GM19023 (cell line): ENCODE data around the gene MFSD6.

ENCODE experiments used
- ATAC-seq: cut with Tn5 transposase; IDR thresholded peaks from one replicate; pipeline ENCODE4 v1.9.1; 2021; ENCODE audit warnings: mild to moderate bottlenecking, moderate library complexity; ENCODE audit not compliant: unreplicated experiment

Gene MFSD6

GRCh38 chr2:190527214-190527613, 119.1 kb downstream of the MFSD6 start:
- ATAC-seq = no peak

DNA sequence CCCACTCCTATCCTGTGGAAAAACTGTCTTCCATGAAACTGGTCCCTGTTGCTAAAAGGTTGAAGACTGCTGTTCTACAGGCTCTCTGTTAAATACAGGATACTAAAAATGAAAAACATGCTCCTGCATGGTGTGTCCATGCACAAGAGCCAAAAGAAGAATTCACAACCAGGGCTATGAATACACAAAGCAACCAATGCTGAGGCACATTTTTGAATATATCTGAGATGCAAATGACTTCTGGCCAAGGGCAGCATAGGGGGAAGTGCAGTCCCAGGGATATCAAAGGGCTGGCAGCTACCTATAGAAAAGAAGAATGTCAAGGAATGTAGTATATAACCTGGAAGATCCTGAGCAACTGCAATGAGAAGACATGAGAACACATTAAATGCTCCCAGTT, 119.8 kb downstream of the MFSD6 start:
- no peak for ATAC-seq

- no peak for ATAC-seq
These were observed 120.4 kb downstream of the MFSD6 start for GRCh38 chr2:190528521-190529001.

GRCh38 chr2:190529486-190530247, 121.5 kb downstream of the MFSD6 start:
- no peak for ATAC-seq

DNA sequence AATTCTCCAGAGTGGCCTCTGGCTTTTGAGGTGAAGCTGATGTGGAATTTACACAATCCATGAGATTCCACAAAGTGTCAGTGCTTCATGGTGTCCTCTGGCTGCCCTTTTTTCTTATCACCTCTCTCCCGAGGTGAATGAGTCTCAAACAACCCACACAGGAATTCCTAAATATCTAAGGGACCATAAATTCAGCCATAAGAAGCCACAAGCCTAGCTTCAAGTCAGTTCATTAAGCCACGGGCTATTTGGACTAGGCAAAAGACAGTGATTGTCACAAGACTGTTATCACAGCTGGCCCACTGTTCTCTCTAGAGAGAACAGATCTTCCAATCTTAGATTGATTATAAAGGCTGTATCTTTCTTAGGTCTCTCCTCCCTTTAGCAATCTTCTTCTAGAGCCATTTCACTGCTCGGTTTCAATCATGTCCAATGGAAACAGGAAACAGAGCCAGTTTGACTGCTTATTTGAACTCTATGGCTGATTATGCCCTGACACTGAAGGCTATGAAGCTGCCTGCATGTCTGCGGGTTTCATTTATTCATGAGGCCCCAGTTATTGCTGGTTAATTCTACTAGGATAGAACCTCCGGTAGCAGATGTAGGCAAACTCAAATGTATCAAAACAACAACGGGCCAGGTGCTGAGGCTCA, 122.2 kb downstream of the MFSD6 start:
- ATAC-seq = no peak

- ATAC-seq = no peak
These were observed 124.4 kb downstream of the MFSD6 start for GRCh38 chr2:190532581-190532980.

GRCh38 chr2:190533175-190533967, 125.2 kb downstream of the MFSD6 start:
- no peak for ATAC-seq

GRCh38 chr2:190533968-190534309, 125.8 kb downstream of the MFSD6 start:
- peak; percentile 20 for ATAC-seq

DNA sequence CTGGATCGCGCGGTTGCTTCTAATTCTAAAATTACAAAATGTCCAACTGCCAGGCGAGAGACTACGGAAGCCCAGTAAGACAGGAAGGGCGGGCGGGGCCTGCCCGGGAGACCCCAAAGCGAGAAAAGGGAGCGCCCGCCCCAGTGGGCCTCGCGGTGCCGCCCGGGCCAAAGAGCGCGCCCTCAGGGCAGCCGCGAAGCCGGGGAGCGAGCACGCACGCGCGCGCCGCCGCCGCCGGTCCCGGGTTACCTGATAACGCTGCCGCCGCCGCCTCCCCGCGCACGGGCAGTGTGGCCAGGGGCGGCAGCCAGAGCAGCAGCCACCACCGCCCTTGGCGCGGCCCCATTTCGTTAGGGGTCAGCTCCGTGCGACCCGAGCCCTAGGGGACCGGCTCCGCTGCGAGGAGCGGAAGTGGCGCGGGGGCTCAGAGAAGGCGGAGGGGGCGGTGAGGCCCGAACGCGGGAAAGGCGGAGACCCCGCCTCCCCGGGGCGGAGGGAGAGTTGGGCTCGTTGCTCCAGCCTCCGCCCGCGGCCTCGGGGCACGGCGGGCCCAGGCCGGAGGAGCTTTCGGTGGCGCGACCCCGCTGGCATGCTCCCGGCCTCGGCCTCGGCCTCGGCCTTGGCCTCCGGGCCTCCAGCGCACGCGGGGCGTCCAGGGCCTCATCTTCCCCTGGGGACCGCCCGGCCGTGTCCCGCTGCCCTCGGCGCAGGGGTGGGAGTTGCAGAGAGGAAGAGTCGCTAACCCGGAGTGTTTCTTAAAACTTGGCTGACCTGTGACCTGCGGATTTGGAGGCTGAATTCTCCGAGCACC, 126.4 kb downstream of the MFSD6 start, which contains the start of gene NEMP2:
Gene NEMP2 (minus strand): TSS at position 413 of the 811 bp plus-strand sequence. CDS start 67 bp downstream, at position 346.
- peak; percentile 71 for ATAC-seq

- ATAC-seq = no peak
These were observed 126.9 kb downstream of the MFSD6 start for GRCh38 chr2:190535121-190535439.

GRCh38 chr2:190535586-190535985, 127.4 kb downstream of the MFSD6 start:
- no peak for ATAC-seq

DNA sequence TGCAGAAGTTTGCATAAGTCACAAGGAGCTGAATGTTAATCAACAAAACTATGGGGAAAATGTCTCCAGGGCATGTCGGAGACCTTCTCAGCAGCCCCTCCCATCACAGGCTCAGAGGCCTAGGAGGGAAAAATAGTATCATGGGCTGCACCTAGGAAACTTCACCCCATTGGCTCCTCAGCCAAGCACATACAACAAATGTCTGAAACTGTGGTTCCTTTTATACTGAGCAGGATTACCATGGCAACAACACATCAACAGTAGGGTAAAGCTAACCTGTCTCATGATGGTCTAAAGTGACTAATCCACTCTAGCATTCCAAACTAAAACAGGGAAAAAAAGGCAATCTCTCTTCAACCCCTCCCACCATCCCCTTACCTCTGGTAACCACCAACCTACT, 129.6 kb downstream of the MFSD6 start:
- no peak for ATAC-seq

GRCh38 chr2:190538201-190538600, 130.0 kb downstream of the MFSD6 start:
- no peak for ATAC-seq

- no peak for ATAC-seq
These were observed 131.9 kb downstream of the MFSD6 start for GRCh38 chr2:190540048-190540447.

DNA sequence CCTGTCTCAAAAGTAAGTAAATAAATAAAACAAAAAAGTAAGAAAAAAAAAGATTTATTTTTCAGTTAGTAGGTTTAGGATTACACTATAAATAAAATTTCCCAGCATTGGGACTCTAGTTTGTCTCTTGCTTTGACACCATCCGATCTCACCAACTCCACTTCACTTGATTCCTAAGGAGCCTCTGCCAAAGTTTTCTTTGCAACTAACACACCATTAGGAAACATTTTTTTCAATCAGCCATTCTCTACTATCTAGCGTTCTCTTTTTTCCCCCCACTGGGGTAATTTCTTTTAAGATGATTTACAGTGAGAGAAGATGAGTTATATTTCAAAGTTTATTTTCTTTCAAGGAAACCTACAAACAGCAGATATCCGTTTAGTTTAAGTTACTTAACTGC, 136.9 kb downstream of the MFSD6 start:
- ATAC-seq = no peak

DNA sequence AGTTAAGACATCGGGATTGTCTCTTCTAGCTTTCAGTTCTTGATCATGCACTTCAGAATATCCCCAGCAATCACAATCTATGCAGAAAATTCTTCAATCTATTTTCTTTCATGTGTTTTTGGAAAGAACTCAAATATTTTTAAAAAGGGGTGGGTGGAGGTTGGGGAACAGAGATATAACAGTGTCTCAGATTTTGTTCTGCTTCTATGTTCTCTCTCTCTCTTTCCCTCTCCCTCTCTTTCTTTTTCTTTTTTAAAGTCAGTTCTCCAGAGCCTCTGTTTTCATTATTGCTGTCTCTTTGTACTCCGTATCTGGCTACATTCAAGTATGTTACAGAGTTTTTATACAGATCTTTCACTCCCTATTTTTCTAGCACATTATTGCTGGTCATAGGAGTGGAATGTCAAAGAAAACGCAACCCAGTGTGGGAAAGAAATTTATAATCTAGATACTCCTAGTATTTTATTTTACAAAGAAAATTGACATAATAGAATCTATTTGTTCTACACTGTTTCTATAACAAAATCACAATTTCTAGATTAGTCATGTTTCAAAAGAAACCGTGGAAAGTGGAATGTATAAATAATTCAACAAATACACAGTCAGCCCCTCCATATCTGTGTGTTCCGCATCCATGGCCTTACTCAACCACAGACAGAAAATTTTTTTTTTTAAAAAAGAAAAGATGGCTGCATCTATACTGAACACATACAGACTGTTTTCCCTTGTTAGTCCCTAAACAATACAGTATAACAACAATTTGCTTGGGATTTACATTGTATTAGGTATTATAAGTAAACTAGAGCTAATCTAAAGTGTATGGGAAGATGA, 137.6 kb downstream of the MFSD6 start:
- no peak for ATAC-seq

GRCh38 chr2:190546734-190547133, 138.6 kb downstream of the MFSD6 start:
- ATAC-seq = no peak

DNA sequence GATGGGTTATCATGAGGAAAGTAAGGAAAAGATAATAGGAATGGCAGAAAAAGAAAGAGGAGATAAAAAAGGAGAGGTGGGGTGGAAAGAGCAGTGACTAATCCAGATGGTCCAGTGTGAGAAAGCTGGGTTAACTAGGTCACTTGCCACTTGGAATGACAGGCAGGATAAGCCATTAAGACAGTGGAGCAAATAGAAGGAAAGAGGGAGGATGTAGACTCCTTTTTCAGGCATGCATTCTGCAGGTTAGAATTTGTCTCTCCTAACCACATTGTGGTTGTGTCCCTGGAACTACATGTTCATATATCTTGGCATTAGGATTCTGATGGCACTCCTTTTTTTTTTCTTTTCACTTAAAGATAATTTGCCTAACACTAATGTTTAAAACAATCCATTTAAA, 139.7 kb downstream of the MFSD6 start:
- ATAC-seq = no peak

DNA sequence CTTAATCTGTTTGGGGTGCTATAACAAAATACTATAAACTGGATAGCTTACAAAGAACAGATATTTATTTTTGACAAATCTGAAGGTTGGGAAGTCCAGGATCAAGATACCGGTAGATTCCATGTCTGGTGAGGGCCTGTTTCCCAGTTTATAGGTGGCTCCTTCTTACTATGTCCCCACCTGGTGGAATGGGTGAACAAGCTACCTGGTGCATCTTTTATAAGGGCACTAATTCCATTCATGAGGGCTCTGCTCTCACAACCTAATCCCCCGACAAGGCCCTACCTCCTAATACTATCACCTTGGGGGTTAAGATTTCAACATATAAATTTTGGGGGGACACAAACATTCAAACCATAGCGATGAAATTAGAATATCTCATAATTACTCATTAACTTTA, 142.0 kb downstream of the MFSD6 start:
- no peak for ATAC-seq
